Glutamatergic neuron (in vitro differentiated cells): ENCODE data around the gene PI4KA. TPM values are rescaled to one million over a fixed set of nuclear protein-coding genes. Genes with fewer than 3 reads are reported as not detected.
A peak's percentile ranks its signal among the peaks of the same experiment; 100 is the strongest.

ENCODE experiments used
- DNase-seq: peaks from one replicate; pipeline ENCODE4 v3.0.0; 2022
- H3K27ac Mint-ChIP-seq: one replicate; pipeline ENCODE4 v1.8.0; 2020; ENCODE audit warnings: mild to moderate bottlenecking, mixed read lengths, inconsistent platforms; ENCODE audit not compliant: unreplicated experiment
- H3K27me3 Mint-ChIP-seq: one replicate; pipeline ENCODE4 v1.8.0; 2020; ENCODE audit warnings: mild to moderate bottlenecking, moderate library complexity, mixed read lengths, inconsistent platforms; ENCODE audit not compliant: unreplicated experiment
- H3K36me3 Mint-ChIP-seq: one replicate; pipeline ENCODE4 v1.8.0; 2020; ENCODE audit warnings: mild to moderate bottlenecking, mixed read lengths, inconsistent platforms; ENCODE audit not compliant: unreplicated experiment
- H3K4me1 Mint-ChIP-seq: one replicate; pipeline ENCODE4 v1.8.0; 2020; ENCODE audit warnings: mild to moderate bottlenecking, low read depth, mixed read lengths, inconsistent platforms; ENCODE audit not compliant: unreplicated experiment
- H3K4me3 Mint-ChIP-seq: one replicate; pipeline ENCODE4 v1.8.0; 2020; ENCODE audit warnings: mild to moderate bottlenecking, mixed read lengths, inconsistent platforms; ENCODE audit not compliant: unreplicated experiment
- H3K9me3 Mint-ChIP-seq: one replicate; pipeline ENCODE4 v1.8.0; 2020; ENCODE audit warnings: mild to moderate bottlenecking, moderate library complexity, mixed read lengths, inconsistent platforms; ENCODE audit not compliant: unreplicated experiment
- total RNA-seq: library from RNA; stranded (reverse); fragmentation: NEBNext Ultra II Directional; extraction: Animal tissue kit (Norgen Biotek cat#: 25700); gene quantifications from one replicate; pipeline ENCODE4 v1.2.1, GENCODE V29; 2021; ENCODE audit not compliant: unreplicated experiment
- TF ChIP-seq, protein P1 (sequence below): fragments of 200-600 bp; sonication (generic); IDR thresholded peaks from one replicate; pipeline ENCODE4 v1.5.0; 2021; ENCODE audit not compliant: partially characterized antibody, unreplicated experiment

The PI4KA gene
- total RNA-seq, 1 donor from 2014 or later = 165 TPM

DNA sequence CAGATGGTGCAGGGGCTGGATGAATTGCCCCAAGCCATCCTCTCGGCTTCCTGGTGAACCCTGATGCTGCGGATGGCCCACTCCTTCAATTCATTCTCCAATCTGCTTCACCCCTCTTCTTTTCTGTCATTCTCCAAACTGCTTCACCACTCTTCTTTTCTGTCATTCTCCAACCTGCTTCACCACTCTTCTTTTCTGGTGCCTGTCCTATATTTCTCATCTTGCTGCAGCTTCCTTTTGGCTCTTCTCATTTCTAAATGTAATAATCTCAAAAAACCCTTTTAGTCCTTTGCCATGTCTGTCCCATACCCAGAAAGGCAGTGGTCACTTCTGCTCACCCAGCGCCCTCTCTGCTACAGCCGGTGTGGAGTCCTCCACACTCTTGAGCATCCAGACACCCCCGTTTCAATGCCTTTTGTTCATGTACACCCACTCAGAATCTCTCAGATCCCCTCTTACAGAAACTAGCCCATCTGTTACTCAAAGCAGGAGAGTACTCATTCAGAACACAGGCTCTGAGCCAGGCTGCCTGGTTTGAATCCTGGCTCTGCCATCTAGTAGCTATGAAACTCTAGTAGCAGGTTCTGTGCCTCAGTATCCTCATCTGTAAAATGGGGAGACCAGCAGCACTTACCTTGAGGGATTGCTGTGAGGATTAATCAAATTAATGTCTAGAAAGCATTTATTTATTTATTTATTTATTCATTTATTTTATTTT, 69.8 kb downstream of the PI4KA start:
- H3K27ac Mint-ChIP-seq = peak overlapping the region; percentile 80
- TF ChIP-seq, protein P1, sequence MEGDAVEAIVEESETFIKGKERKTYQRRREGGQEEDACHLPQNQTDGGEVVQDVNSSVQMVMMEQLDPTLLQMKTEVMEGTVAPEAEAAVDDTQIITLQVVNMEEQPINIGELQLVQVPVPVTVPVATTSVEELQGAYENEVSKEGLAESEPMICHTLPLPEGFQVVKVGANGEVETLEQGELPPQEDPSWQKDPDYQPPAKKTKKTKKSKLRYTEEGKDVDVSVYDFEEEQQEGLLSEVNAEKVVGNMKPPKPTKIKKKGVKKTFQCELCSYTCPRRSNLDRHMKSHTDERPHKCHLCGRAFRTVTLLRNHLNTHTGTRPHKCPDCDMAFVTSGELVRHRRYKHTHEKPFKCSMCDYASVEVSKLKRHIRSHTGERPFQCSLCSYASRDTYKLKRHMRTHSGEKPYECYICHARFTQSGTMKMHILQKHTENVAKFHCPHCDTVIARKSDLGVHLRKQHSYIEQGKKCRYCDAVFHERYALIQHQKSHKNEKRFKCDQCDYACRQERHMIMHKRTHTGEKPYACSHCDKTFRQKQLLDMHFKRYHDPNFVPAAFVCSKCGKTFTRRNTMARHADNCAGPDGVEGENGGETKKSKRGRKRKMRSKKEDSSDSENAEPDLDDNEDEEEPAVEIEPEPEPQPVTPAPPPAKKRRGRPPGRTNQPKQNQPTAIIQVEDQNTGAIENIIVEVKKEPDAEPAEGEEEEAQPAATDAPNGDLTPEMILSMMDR = no peak
- no peak overlapping the region for H3K4me3 Mint-ChIP-seq
- peaks cover 16% of the 10 kb centered on the region for H3K4me1 Mint-ChIP-seq
- H3K9me3 Mint-ChIP-seq = peaks cover 4% of the 10 kb centered on the region
- no peak for DNase-seq
- H3K27me3 Mint-ChIP-seq = peaks cover 11% of the 10 kb centered on the region
- H3K36me3 Mint-ChIP-seq = peaks cover 5% of the 10 kb centered on the region

DNA sequence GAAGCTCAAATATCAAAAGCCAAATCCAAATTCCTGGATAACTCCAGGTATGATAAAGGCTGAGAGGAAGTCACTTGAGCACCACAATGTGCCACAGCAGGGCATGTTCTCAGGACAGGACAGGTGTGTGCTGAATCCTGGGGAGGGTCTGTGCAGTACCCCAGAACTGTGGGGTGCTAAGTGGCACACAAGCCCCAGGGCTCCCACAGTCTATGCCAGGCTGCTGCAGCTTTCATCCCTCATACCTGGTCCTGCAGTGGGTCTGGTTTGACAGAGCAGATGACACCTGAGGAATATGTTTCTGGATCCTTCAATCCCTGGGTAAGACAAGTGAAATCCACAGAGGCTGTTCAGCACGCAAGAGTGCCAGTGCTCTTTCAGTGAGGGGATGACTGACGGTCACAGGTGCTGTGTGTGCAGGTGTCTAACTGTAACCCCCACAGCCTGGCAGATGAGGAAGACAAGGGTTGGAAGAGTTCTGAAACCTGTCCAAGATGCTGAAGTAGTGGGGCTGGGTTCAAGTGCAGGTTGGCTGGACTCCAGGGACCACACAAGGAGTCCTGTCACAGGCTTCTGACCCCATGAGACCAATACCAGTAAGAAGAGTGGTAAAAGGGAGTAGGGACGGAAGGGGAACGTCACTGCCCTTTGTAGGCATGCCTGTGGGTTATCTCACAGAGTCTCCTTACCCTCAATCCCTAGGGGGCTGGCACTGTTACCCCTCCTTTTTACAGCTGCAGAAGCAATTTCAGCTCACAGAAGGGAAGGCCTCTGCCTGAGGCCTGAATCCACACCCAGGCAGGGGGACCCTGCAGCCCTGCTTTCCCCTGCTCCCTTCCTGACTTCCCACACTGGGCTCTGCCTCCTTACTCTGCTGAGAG, 70.6 kb downstream of the PI4KA start:
- Mint-ChIP-seq H3K4me3 (no peak overlapping the region), H3K9me3 (peaks cover 4% of the 10 kb centered on the region), H3K4me1 (peaks cover 16% of the 10 kb centered on the region), H3K36me3 (peaks cover 5% of the 10 kb centered on the region), H3K27me3 (peaks cover 11% of the 10 kb centered on the region), H3K27ac (peak overlapping the region; percentile 80)
- no peak for DNase-seq
- TF ChIP-seq, protein P1 = no peak

DNA sequence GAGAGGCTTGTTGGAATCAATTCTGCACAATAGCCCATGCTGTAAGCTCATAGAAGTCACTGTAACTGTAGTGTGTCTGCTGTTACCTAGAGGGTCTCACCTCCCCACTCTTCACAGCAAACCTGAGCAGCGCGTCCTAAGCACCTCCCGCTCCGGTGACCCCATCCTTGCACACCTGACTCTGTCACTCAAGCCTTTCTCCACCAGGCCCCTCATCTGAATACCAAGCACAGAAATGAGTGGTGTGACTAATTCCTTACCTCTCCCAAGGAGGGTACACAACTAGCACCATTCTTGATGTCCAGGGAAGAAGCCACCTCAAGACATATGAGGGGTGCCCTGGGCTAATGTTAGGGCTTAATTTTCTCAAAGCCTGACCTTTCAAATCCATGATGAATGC, 71.4 kb downstream of the PI4KA start:
- Mint-ChIP-seq H3K27ac (no peak overlapping the region), H3K27me3 (peaks cover 11% of the 10 kb centered on the region), H3K4me1 (peaks cover 16% of the 10 kb centered on the region), H3K9me3 (peaks cover 4% of the 10 kb centered on the region), H3K36me3 (peaks cover 5% of the 10 kb centered on the region), H3K4me3 (no peak overlapping the region)
- DNase-seq = no peak
- TF ChIP-seq, protein P1 = no peak

DNA sequence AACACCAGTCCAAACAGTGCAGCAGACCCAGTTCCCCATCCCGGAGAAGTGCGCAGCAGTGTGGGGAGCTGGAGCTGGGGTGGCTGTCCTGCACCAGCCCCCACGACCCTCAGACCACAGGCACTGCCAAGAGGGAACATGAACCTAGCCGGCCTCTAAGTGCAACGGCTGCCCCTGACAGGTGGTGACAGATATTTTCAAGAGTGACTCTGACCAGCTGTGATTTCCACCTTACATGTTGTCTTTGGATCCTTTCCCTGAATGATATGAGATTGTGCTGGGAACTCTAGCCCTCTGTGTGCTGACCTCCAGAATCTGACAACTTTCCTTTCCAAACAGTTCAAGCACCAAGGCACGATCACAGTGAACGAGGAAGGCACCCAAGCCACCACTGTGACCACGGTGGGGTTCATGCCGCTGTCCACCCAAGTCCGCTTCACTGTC, 72.1 kb downstream of the PI4KA start:
- H3K4me3 Mint-ChIP-seq = no peak overlapping the region
- TF ChIP-seq, protein P1 = no peak
- peaks cover 5% of the 10 kb centered on the region for H3K36me3 Mint-ChIP-seq
- peak overlapping the region; percentile 6 for H3K27ac Mint-ChIP-seq
- DNase-seq = no peak
- H3K4me1 Mint-ChIP-seq = peaks cover 16% of the 10 kb centered on the region
- H3K9me3 Mint-ChIP-seq = peaks cover 4% of the 10 kb centered on the region
- H3K27me3 Mint-ChIP-seq = peaks cover 11% of the 10 kb centered on the region
